Endothelial cell of umbilical vein (primary cell): ENCODE data around the gene AGPAT2. TPM values are rescaled to one million over a fixed set of nuclear protein-coding genes. Genes with fewer than 3 reads are reported as not detected.

Experiments
- BruUV-seq: library from RNA; stranded (reverse); fragments of 400-500 nt; replicated peaks from 2 replicates; lab custom pipeline; 2021; lab: Mats Ljungman, UMichigan
- CTCF ChIA-PET: fragments of 300-600, 350-600 bp; sonication (Branson Sonifier 250); formaldehyde crosslinking; loops from one replicate; lab custom pipeline; 2021; ENCODE audit warnings: antibody characterized with exemption, inconsistent platforms; lab: Charles Lee
- POLR2A ChIA-PET: fragments of 300-600, 350-600 bp; sonication (Branson Sonifier 250); formaldehyde crosslinking; loops from one replicate; lab custom pipeline; 2021; ENCODE audit warnings: antibody characterized with exemption, inconsistent platforms; lab: Charles Lee
- DNase-seq: peaks from one replicate; pipeline ENCODE4 v3.0.0-alpha.2; 2011; ENCODE audit warnings: low read depth, low spot score
- FAIRE-seq: peaks from 2 replicates; lab custom pipeline; 2011; peaks lifted over from hg19 to GRCh38; lab: Jason Lieb, UNC
- H2AFZ ChIP-seq: 2 replicates; pipeline ENCODE4 v1.6.0; 2012; ENCODE audit warnings: low read depth, low read length, control low read depth, inconsistent platforms
- H3K27ac ChIP-seq: 2 replicates; pipeline ENCODE4 v1.5.1; 2011; ENCODE audit warnings: low read depth, mild to moderate bottlenecking, control low read depth, low read length, moderate library complexity; ENCODE audit not compliant: insufficient read depth
- H3K27me3 ChIP-seq, 2 experiments: 2 replicates each; pipeline versions ENCODE4 v1.6.0 to v1.6.1; 2011; ENCODE audit warnings: low read length in 2 of 2, mixed read lengths in 1 of 2; ENCODE audit not compliant: control insufficient read depth in 2 of 2, insufficient read depth in 2 of 2
- H3K36me3 ChIP-seq, 2 experiments: 2 replicates in 1 of 2; 3 replicates in 1 of 2; pipeline ENCODE4 v1.5.1; 2011; ENCODE audit warnings: low read length in 2 of 2, mild to moderate bottlenecking in 1 of 2, moderate library complexity in 1 of 2; ENCODE audit not compliant: control insufficient read depth in 2 of 2, insufficient read depth in 2 of 2; ENCODE audit errors: extremely low read depth in 1 of 2
- H3K4me1 ChIP-seq: 3 replicates; pipeline ENCODE4 v1.5.1; 2011; ENCODE audit warnings: mild to moderate bottlenecking, low read length; ENCODE audit not compliant: control insufficient read depth, insufficient read depth; ENCODE audit errors: extremely low read depth
- H3K4me2 ChIP-seq: 2 replicates; pipeline ENCODE4 v1.6.1; 2011; ENCODE audit warnings: low read length, control low read depth, mixed read lengths; ENCODE audit not compliant: insufficient read depth
- H3K4me3 ChIP-seq, 3 experiments: fragments of 200-600 bp in 1 of 3; sonication (generic), shearing (Covaris generic) in 1 of 3; replicated peaks in 1 of 3; 2 replicates each; pipeline ENCODE4 v1.5.1; 2011 to 2016; ENCODE audit warnings: control low read depth in 3 of 3, low read length in 3 of 3, mild to moderate bottlenecking in 2 of 3, inconsistent platforms in 1 of 3, low read depth in 1 of 3, moderate library complexity in 1 of 3; ENCODE audit not compliant: insufficient read depth in 1 of 3
- H3K79me2 ChIP-seq: 2 replicates; pipeline ENCODE4 v1.6.0; 2012; ENCODE audit warnings: low read length, inconsistent platforms; ENCODE audit not compliant: control insufficient read depth, insufficient read depth
- H3K9ac ChIP-seq: replicated peaks from 2 replicates; pipeline ENCODE3; 2011; ENCODE audit warnings: low read length, control low read depth; ENCODE audit not compliant: insufficient read depth; ENCODE audit errors: extremely low read depth
- H3K9me1 ChIP-seq: replicated peaks from 3 replicates; pipeline ENCODE4 v1.6.0; 2011; ENCODE audit warnings: mild to moderate bottlenecking, low read length; ENCODE audit not compliant: control insufficient read depth, insufficient read depth; ENCODE audit errors: extremely low read depth
- H3K9me3 ChIP-seq: replicated peaks from 2 replicates; pipeline ENCODE4 v1.5.1; 2012; ENCODE audit warnings: low read length, inconsistent platforms; ENCODE audit not compliant: control insufficient read depth, insufficient read depth
- H4K20me1 ChIP-seq: replicated peaks from 2 replicates; pipeline ENCODE3; 2011; ENCODE audit warnings: mild to moderate bottlenecking, low read length; ENCODE audit not compliant: control insufficient read depth, insufficient read depth; ENCODE audit errors: extremely low read depth
- CTCF ChIP-seq, 2 donors: IDR thresholded peaks; 1 replicate in 1 of 2; 2 replicates in 1 of 2; pipeline ENCODE4 v1.5.1; 2011; ENCODE audit warnings: low read length in 2 of 2, mild to moderate bottlenecking in 2 of 2, moderate library complexity in 2 of 2, control low read depth in 1 of 2, inconsistent platforms in 1 of 2, low read depth in 1 of 2; ENCODE audit not compliant: insufficient read depth in 1 of 2; ENCODE audit errors: extremely low read depth in 1 of 2
- EZH2 ChIP-seq: IDR thresholded peaks from 2 replicates; pipeline ENCODE4 v1.6.1; 2012; ENCODE audit warnings: borderline replicate concordance, low read depth, mild to moderate bottlenecking, moderate library complexity, low read length, inconsistent platforms; ENCODE audit not compliant: severe bottlenecking
- JUN ChIP-seq: IDR thresholded peaks from 2 replicates; pipeline ENCODE4 v1.6.1; 2011; ENCODE audit warnings: borderline replicate concordance, low read depth; ENCODE audit not compliant: insufficient read length, insufficient read depth
- MYC ChIP-seq: IDR thresholded peaks from one replicate; pipeline ENCODE4 v1.6.1; 2011; ENCODE audit warnings: mild to moderate bottlenecking, low read depth, low read length
- POLR2A ChIP-seq: IDR thresholded peaks from 2 replicates; pipeline ENCODE4 v1.6.1; 2012; ENCODE audit warnings: low read depth, mild to moderate bottlenecking, control low read depth, low read length
- POLR2AphosphoS5 ChIP-seq: IDR thresholded peaks from 2 replicates; pipeline ENCODE4 v1.6.1; 2012; ENCODE audit warnings: low read depth, mild to moderate bottlenecking, control low read depth, low read length, moderate library complexity; ENCODE audit not compliant: insufficient read depth
- dilution Hi-C: fragments of 300-500 bp; cut with MboI; formaldehyde crosslinking; loops from one replicate; pipeline ENCODE4 v1.15.0; 2019; ENCODE audit warnings: low sequenced_read_pairs; ENCODE audit not compliant: extremely low pct_ligation_motif_present
- intact Hi-C: fragments of 100-400 bp; cut with micrococcal nuclease; formaldehyde crosslinking; loops from one replicate; pipeline ENCODE4 v1.10.0; 2022
- polyA plus RNA-seq, 4 experiments: library from polyadenylated mRNA; depleted of rRNA in 3 of 4; stranded (reverse) in 3 of 4; unstranded in 1 of 4; fragments of >200 nt; gene quantifications; 2 replicates each; pipeline versions ENCODE4 v1.2.1 to v1.2.3, GENCODE V29; 2011 to 2012; ENCODE audit warnings: missing spikeins in 1 of 4
- total RNA-seq: library from RNA; stranded (reverse); gene quantifications from 2 replicates; pipeline ENCODE4 v1.2.3, GENCODE V29; 2021
- TF ChIP-seq, protein P1 (sequence below): IDR thresholded peaks from 2 replicates; pipeline ENCODE4 v1.6.1; 2011; ENCODE audit not compliant: insufficient read depth, insufficient read length

AGPAT2 gene
- total and polyA plus RNA-seq, 2 donors (not counting 3 experiments of a cell fraction or from before 2014, with no cell fraction given), result 45.5 to 55.3 TPM

GRCh38 chr9:136665111-136665703, 22.1 kb downstream of the AGPAT2 start:
- Histone ChIP-seq H3K79me2 (peaks cover 81% of the 10 kb centered on the region), H3K27ac (peak overlapping the region; percentile 85), H3K9ac (peak overlapping the region; percentile 99), H3K27me3 (no peaks in the 10 kb centered on the region), H2AFZ (no peak overlapping the region), H3K9me3 (no peaks in the 10 kb centered on the region), H3K4me2 (peak overlapping the region; percentile 48), H3K36me3 (peaks cover 31 to 53% of the 10 kb centered on the region in 2 experiments), H4K20me1 (no peaks in the 10 kb centered on the region), H3K9me1 (no peaks in the 10 kb centered on the region), H3K4me3 (peak overlapping the region; percentile 83 to 93 (median 90)), H3K4me1 (peaks cover 33% of the 10 kb centered on the region)
- intact Hi-C loops, result loop anchor here (1.0 kb wide), 1 partner anchor 9 kb away; no protein-coding TSS in a partner anchor
- POLR2A ChIA-PET, result interaction anchor here (1.6 to 9.9 kb wide), 2 partner anchors 9 to 19 kb away, joined by 9 to 161 read pairs; no protein-coding TSS in a partner anchor
- FAIRE-seq (peak; percentile 62), DNase-seq (peak; percentile 28)
- dilution Hi-C loops, result no loop called here
- TF ChIP-seq JUN, result no peak
- peak; percentile 23 to 28 for TF ChIP-seq CTCF (IDR thresholded peaks at IDR 0.05; ENCODE audit: extremely low read depth in 1 of 2, insufficient read depth in 1 of 2, low read depth in 1 of 2, low read length in 2 of 2)
- TF ChIP-seq POLR2AphosphoS5, result peak; percentile 99
- TF ChIP-seq, protein P1, sequence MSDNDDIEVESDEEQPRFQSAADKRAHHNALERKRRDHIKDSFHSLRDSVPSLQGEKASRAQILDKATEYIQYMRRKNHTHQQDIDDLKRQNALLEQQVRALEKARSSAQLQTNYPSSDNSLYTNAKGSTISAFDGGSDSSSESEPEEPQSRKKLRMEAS, result no peak
- TF ChIP-seq POLR2A, result peak; percentile 95
- no peak for TF ChIP-seq EZH2
- no peak for TF ChIP-seq MYC
- BruUV-seq, result TSS peak; percentile 57
- CTCF ChIA-PET, result interaction anchor here (1.2 to 7.2 kb wide), 3 partner anchors 8 to 33 kb away, joined by 3 to 90 read pairs (median 5); no protein-coding TSS in a partner anchor
